Lung (tissue), 12 donors: ENCODE data around the gene JAKMIP3. TPM values are rescaled to one million over a fixed set of nuclear protein-coding genes. Genes with fewer than 3 reads are reported as not detected.

Experiments used
- ATAC-seq: fragments of 200-7000 bp; cut with Tn5 transposase; one replicate; pipeline ENCODE4 v1.9.1; 2020; ENCODE audit warnings: moderate number of reproducible peaks; ENCODE audit not compliant: insufficient read depth, low FRiP score
- DNase-seq, 3 donors: peaks; one replicate each; pipeline ENCODE4 v3.0.0-alpha.2; 2013 to 2017
- H3K27ac ChIP-seq, 2 donors: one replicate each; pipeline ENCODE4 v1.5.1; 2013; ENCODE audit warnings: mild to moderate bottlenecking in 2 of 2, moderate library complexity in 2 of 2, control low read depth in 1 of 2, inconsistent platforms in 1 of 2, low read depth in 1 of 2, low read length in 1 of 2
- H3K27me3 ChIP-seq, 3 donors: one replicate each; pipeline ENCODE4 v1.5.1; 2013; ENCODE audit warnings: low read length in 2 of 3; ENCODE audit not compliant: control insufficient read depth in 3 of 3, insufficient read depth in 3 of 3
- H3K36me3 ChIP-seq, 4 donors: one replicate each; pipeline ENCODE4 v1.5.1; 2013; ENCODE audit warnings: low read length in 4 of 4, mild to moderate bottlenecking in 1 of 4, moderate library complexity in 1 of 4; ENCODE audit not compliant: control insufficient read depth in 4 of 4, insufficient read depth in 4 of 4
- H3K4me1 ChIP-seq, 5 donors: one replicate each; pipeline ENCODE4 v1.5.1; 2013; ENCODE audit warnings: low read length in 5 of 5, mild to moderate bottlenecking in 2 of 5, moderate library complexity in 1 of 5; ENCODE audit not compliant: control insufficient read depth in 5 of 5, insufficient read depth in 5 of 5
- H3K4me3 ChIP-seq: one replicate; pipeline ENCODE4 v1.5.1; 2013; ENCODE audit warnings: mild to moderate bottlenecking, control low read depth, moderate library complexity
- H3K9ac ChIP-seq, 2 donors: one replicate each; pipeline ENCODE4 v1.5.1; 2013; ENCODE audit warnings: low read length in 2 of 2, control low read depth in 1 of 2; ENCODE audit not compliant: insufficient read depth in 1 of 2
- H3K9me3 ChIP-seq, 4 donors: one replicate each; pipeline ENCODE4 v1.5.1; 2013; ENCODE audit warnings: low read length in 3 of 4, mild to moderate bottlenecking in 1 of 4, moderate library complexity in 1 of 4; ENCODE audit not compliant: control insufficient read depth in 4 of 4, insufficient read depth in 3 of 4
- WGBS, 2 donors: extraction: QIAGEN DNeasy Blood & Tissue Kit; methylation state at CpG; one replicate each; pipeline ENCODE4 v1.1.7; 2013; 5-methylcytosine and 5-hydroxymethylcytosine counted together
- polyA plus RNA-seq, 2 donors: library from polyadenylated mRNA; stranded (reverse); fragments of 200-250 nt; gene quantifications; one replicate each; pipeline ENCODE4 v1.2.1, GENCODE V29; 2013
- total RNA-seq, 2 donors: library from RNA; depleted of rRNA in 1 of 2; stranded (reverse); fragments of >200 nt in 1 of 2; gene quantifications; one replicate each; pipeline ENCODE4 v1.2.1, GENCODE V29; 2014 to 2021
- TF ChIP-seq, protein P1 (sequence below): IDR thresholded peaks from 2 replicates; pipeline ENCODE4 v1.5.1; 2012; ENCODE audit warnings: mild to moderate bottlenecking; ENCODE audit errors: control extremely low read depth, extremely low read depth
- donor health status: control.
- donor health status: control.
- donor health status: Bipolar disorder and iron deficiency.
- donor health status: healthy.
- donor health status: DM: yes; HTN: yes; CAD: no.

The JAKMIP3 gene
- total and polyA plus RNA-seq, 4 donors: 0.14 to 0.34 (median 0.21) TPM

- ATAC-seq (no peak), DNase-seq (no peak)
- peaks cover 0 to 32% (median 0%) of the 10 kb centered on the region in 3 donors for H3K27me3 ChIP-seq
- no peak overlapping the region for H3K9ac ChIP-seq
- H3K9me3 ChIP-seq: no peaks in the 10 kb centered on the region
- no peaks in the 10 kb centered on the region for H3K36me3 ChIP-seq
- TF ChIP-seq, protein P1, sequence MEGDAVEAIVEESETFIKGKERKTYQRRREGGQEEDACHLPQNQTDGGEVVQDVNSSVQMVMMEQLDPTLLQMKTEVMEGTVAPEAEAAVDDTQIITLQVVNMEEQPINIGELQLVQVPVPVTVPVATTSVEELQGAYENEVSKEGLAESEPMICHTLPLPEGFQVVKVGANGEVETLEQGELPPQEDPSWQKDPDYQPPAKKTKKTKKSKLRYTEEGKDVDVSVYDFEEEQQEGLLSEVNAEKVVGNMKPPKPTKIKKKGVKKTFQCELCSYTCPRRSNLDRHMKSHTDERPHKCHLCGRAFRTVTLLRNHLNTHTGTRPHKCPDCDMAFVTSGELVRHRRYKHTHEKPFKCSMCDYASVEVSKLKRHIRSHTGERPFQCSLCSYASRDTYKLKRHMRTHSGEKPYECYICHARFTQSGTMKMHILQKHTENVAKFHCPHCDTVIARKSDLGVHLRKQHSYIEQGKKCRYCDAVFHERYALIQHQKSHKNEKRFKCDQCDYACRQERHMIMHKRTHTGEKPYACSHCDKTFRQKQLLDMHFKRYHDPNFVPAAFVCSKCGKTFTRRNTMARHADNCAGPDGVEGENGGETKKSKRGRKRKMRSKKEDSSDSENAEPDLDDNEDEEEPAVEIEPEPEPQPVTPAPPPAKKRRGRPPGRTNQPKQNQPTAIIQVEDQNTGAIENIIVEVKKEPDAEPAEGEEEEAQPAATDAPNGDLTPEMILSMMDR: no peak
- H3K4me1 ChIP-seq: peaks cover 0 to 12% (median 4%) of the 10 kb centered on the region in 5 donors
- no peak overlapping the region for H3K27ac ChIP-seq
- H3K4me3 ChIP-seq: no peak overlapping the region
- WGBS, 2 donors: 90 to 93% methylated on average over 10 of the region's 10 CpGs
Measured at GRCh38 chr10:132063432-132063831, 2.3 kb upstream of the JAKMIP3 start.

- H3K36me3 ChIP-seq: no peaks in the 10 kb centered on the region
- DNase-seq (no peak), ATAC-seq (no peak)
- TF ChIP-seq, protein P1: no peak
- H3K27me3 ChIP-seq: peaks cover 0 to 25% (median 0%) of the 10 kb centered on the region in 3 donors
- H3K9me3 ChIP-seq: no peaks in the 10 kb centered on the region
- no peak overlapping the region for H3K9ac ChIP-seq
- no peak overlapping the region for H3K27ac ChIP-seq
- peaks cover 0 to 12% (median 4%) of the 10 kb centered on the region in 5 donors for H3K4me1 ChIP-seq
- no peak overlapping the region for H3K4me3 ChIP-seq
- WGBS, 2 donors: 87 to 90% methylated on average over 30 of the region's 30 CpGs
Measured at GRCh38 chr10:132064082-132064755, 1.5 kb upstream of the JAKMIP3 start.

GRCh38 chr10:132064771-132065437 is 842 bp upstream of the JAKMIP3 start:
- TF ChIP-seq, protein P1: no peak
- H3K9ac ChIP-seq: no peak overlapping the region
- DNase-seq (no peak), ATAC-seq (no peak)
- H3K36me3 ChIP-seq: no peaks in the 10 kb centered on the region
- H3K27me3 ChIP-seq: peaks cover 0 to 21% (median 0%) of the 10 kb centered on the region in 3 donors
- no peak overlapping the region for H3K4me3 ChIP-seq
- H3K4me1 ChIP-seq: peaks cover 0 to 12% (median 4%) of the 10 kb centered on the region in 5 donors
- WGBS, 2 donors: 84 to 88% methylated on average over 24 of the region's 24 CpGs
- no peak overlapping the region for H3K27ac ChIP-seq
- H3K9me3 ChIP-seq: no peaks in the 10 kb centered on the region
